GM12878 (cell line): ENCODE results near the gene YIF1A. TPM values are rescaled to one million over a fixed set of nuclear protein-coding genes. Genes with fewer than 3 reads are reported as not detected.

ENCODE experiments used
- ATAC-seq: fragments of 200-7000 bp; cut with Tn5 transposase; 3 replicates; pipeline ENCODE4 v1.9.1; 2020; ENCODE audit warnings: mild to moderate bottlenecking, moderate library complexity
- BruUV-seq: library from RNA; stranded (reverse); fragments of 400-500 nt; replicated peaks from 2 replicates; lab custom pipeline; 2021; lab: Mats Ljungman, UMichigan
- CTCF ChIA-PET: fragments of 300-600 bp; sonication (Branson Sonifier 250); formaldehyde crosslinking; extraction: SDS; loops from one replicate; lab custom pipeline; 2021; ENCODE audit warnings: inconsistent platforms; lab: Yijun Ruan, JAX
- POLR2A ChIA-PET: fragments of 350-600 bp; formaldehyde crosslinking; extraction: SDS; loops from one replicate; lab custom pipeline; 2021; ENCODE audit warnings: inconsistent platforms; lab: Charles Lee
- RAD21 ChIA-PET: fragments of 300-600 bp; sonication (Branson Sonifier 250); formaldehyde crosslinking; loops from one replicate; lab custom pipeline; 2023; ENCODE audit warnings: antibody characterized with exemption; ENCODE audit not compliant: unreplicated experiment; lab: Charles Lee
- SMC1A ChIA-PET: fragments of 300-600 bp; sonication (Branson Sonifier 250); formaldehyde crosslinking; loops from one replicate; lab custom pipeline; 2023; ENCODE audit not compliant: unreplicated experiment, uncharacterized antibody; lab: Charles Lee
- DNase-seq: peaks from one replicate; pipeline ENCODE4 v3.0.0-alpha.2; 2011; ENCODE audit warnings: low read depth, low spot score
- FAIRE-seq: peaks from 3 replicates; lab custom pipeline; 2011; peaks lifted over from hg19 to GRCh38; lab: Jason Lieb, UNC
- H2AFZ ChIP-seq: 2 replicates; pipeline ENCODE4 v1.6.0; 2011; ENCODE audit warnings: low read depth, low read length, control low read depth; ENCODE audit not compliant: control insufficient read depth
- H3K27ac ChIP-seq: 2 replicates; pipeline ENCODE4 v1.5.1; 2011; ENCODE audit warnings: control low read depth; ENCODE audit not compliant: control insufficient read depth, insufficient read depth
- H3K27me3 ChIP-seq, 2 experiments: replicated peaks in 1 of 2; 2 replicates each; pipeline versions ENCODE4 v1.6.0 to v1.6.1; 2011; ENCODE audit warnings: low read length in 1 of 2; ENCODE audit not compliant: control insufficient read depth in 2 of 2, insufficient read depth in 2 of 2
- H3K36me3 ChIP-seq, 2 experiments: 2 replicates each; pipeline ENCODE4 v1.5.1; 2011; ENCODE audit warnings: low read length in 1 of 2; ENCODE audit not compliant: control insufficient read depth in 2 of 2, insufficient read depth in 2 of 2
- H3K4me1 ChIP-seq: 2 replicates; pipeline ENCODE4 v1.6.1; 2011; ENCODE audit warnings: mild to moderate bottlenecking, low read length, moderate library complexity, mixed read lengths; ENCODE audit not compliant: control insufficient read depth, insufficient read depth
- H3K4me2 ChIP-seq: 2 replicates; pipeline ENCODE4 v1.6.0; 2011; ENCODE audit warnings: control low read depth; ENCODE audit not compliant: control insufficient read depth, insufficient read depth
- H3K4me3 ChIP-seq: fragments of 200-600 bp; sonication (generic); 2 replicates; pipeline ENCODE4 v1.5.1; 2016
- H3K79me2 ChIP-seq: 2 replicates; pipeline ENCODE4 v1.6.0; 2011; ENCODE audit warnings: low read length; ENCODE audit not compliant: control insufficient read depth, insufficient read depth
- H3K9ac ChIP-seq: 2 replicates; pipeline ENCODE4 v1.8.0; 2011; ENCODE audit warnings: low read length, control low read depth, mixed read lengths; ENCODE audit not compliant: control insufficient read depth, insufficient read depth
- H3K9me3 ChIP-seq: replicated peaks from 3 replicates; pipeline ENCODE4 v1.5.1; 2011; ENCODE audit warnings: mild to moderate bottlenecking, low read length; ENCODE audit not compliant: control insufficient read depth, insufficient read depth
- H4K20me1 ChIP-seq: 2 replicates; pipeline ENCODE4 v1.6.0; 2011; ENCODE audit not compliant: control insufficient read depth, insufficient read depth
- CREM ChIP-seq: IDR thresholded peaks from 2 replicates; pipeline ENCODE4 v1.6.1; 2014; ENCODE audit warnings: antibody characterized with exemption, low read depth
- IRF5 ChIP-seq: fragments of 450-650 bp; IDR thresholded peaks from 2 replicates; pipeline ENCODE4 v1.6.1; 2017; ENCODE audit warnings: borderline replicate concordance
- POLR2A ChIP-seq: IDR thresholded peaks from 2 replicates; pipeline ENCODE4 v1.6.1; 2011; ENCODE audit warnings: low read depth, mild to moderate bottlenecking, low read length
- SMAD1 ChIP-seq: fragments of 450-650 bp; IDR thresholded peaks from 2 replicates; pipeline ENCODE4 v1.6.1; 2018; ENCODE audit warnings: mild to moderate bottlenecking, low read depth; ENCODE audit not compliant: partially characterized antibody
- TBL1XR1 ChIP-seq: IDR thresholded peaks from 2 replicates; pipeline ENCODE4 v1.6.1; 2012; ENCODE audit warnings: low read depth, low read length, improper control_type of control experiment
- WGBS: methylation state at CpG from one replicate; pipeline ENCODE4 v1.1.6; 2016; ENCODE audit warnings: low lambda C conversion rate; ENCODE audit not compliant: insufficient replicate concordance, insufficient coverage; ENCODE audit errors: missing lambda C conversion rate; 5-methylcytosine and 5-hydroxymethylcytosine counted together
- in situ Hi-C: fragments of 300-500 bp; cut with MboI; formaldehyde crosslinking; loops from 9 replicates; pipeline ENCODE4 v1.14.3; 2018; ENCODE audit warnings: mixed read lengths
- intact Hi-C: fragments of 100-400 bp; cut with micrococcal nuclease; formaldehyde crosslinking; loops from one replicate; pipeline ENCODE4 v1.14.2; 2022; ENCODE audit not compliant: unreplicated experiment
- polyA plus RNA-seq, 11 experiments: library from polyadenylated mRNA; depleted of rRNA in 4 of 11; unstranded in 6 of 11; stranded (reverse) in 5 of 11; fragments of >200 nt; fragmentation: Nextera tagmentation in 4 of 11; fragmentation: Illumina TruSeq in 1 of 11; extraction: Ambion mirVana in 4 of 11; extraction: Trizol in 1 of 11; gene quantifications; 1 replicate in 1 of 11; 2 replicates in 10 of 11; pipeline versions ENCODE4 v1.2.1 to v1.2.3, GENCODE V29; 2011 to 2016; ENCODE audit warnings: inconsistent platforms in 2 of 11, missing spikeins in 2 of 11, low read depth in 1 of 11
- total RNA-seq, 4 experiments: library from RNA; depleted of rRNA in 3 of 4; stranded (reverse); fragments of >200 nt in 3 of 4; fragmentation: Illumina TruSeq in 1 of 4; extraction: Trizol in 1 of 4; gene quantifications; 2 replicates each; pipeline versions ENCODE4 v1.2.1 to v1.2.3, GENCODE V29; 2013 to 2021
- TF ChIP-seq, protein P1 (sequence below): fragments of 450-650 bp; IDR thresholded peaks from 2 replicates; pipeline ENCODE4 v1.6.1; 2017; ENCODE audit warnings: antibody characterized with exemption, mild to moderate bottlenecking, moderate library complexity

The YIF1A gene
- total and polyA plus RNA-seq, 10 of the 15 experiments (the other 5 are each of a cell fraction or from before 2014, with no cell fraction given): 6.6 to 128 (median 71.7) TPM

- TF ChIP-seq, protein P1, sequence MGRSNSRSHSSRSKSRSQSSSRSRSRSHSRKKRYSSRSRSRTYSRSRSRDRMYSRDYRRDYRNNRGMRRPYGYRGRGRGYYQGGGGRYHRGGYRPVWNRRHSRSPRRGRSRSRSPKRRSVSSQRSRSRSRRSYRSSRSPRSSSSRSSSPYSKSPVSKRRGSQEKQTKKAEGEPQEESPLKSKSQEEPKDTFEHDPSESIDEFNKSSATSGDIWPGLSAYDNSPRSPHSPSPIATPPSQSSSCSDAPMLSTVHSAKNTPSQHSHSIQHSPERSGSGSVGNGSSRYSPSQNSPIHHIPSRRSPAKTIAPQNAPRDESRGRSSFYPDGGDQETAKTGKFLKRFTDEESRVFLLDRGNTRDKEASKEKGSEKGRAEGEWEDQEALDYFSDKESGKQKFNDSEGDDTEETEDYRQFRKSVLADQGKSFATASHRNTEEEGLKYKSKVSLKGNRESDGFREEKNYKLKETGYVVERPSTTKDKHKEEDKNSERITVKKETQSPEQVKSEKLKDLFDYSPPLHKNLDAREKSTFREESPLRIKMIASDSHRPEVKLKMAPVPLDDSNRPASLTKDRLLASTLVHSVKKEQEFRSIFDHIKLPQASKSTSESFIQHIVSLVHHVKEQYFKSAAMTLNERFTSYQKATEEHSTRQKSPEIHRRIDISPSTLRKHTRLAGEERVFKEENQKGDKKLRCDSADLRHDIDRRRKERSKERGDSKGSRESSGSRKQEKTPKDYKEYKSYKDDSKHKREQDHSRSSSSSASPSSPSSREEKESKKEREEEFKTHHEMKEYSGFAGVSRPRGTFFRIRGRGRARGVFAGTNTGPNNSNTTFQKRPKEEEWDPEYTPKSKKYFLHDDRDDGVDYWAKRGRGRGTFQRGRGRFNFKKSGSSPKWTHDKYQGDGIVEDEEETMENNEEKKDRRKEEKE: no peak
- TF ChIP-seq IRF5: no peak
- TF ChIP-seq TBL1XR1: no peak
- no peak for TF ChIP-seq SMAD1
Observed at GRCh38 chr11:66263785-66264184, 25.2 kb downstream of the YIF1A start (continued).

GRCh38 chr11:66263231-66263630, 25.7 kb downstream of the YIF1A start:
- H3K9me3 ChIP-seq: no peaks in the 10 kb centered on the region
- in situ Hi-C loops (no loop called here), intact Hi-C loops (no loop called here)
- H3K27ac ChIP-seq: no peak overlapping the region
- no peak overlapping the region for H3K4me3 ChIP-seq
- TF ChIP-seq CREM (no peak), POLR2A (0 out of 2 replicates have a peak, but pooled peaks have one; percentile 39)
- SMC1A ChIA-PET: no interaction called here
- no peaks in the 10 kb centered on the region for H4K20me1 ChIP-seq
- DNase-seq (no peak), FAIRE-seq (no peak), ATAC-seq (no peak)
- H3K4me1 ChIP-seq: peaks cover 14% of the 10 kb centered on the region
- peaks cover 11 to 33% of the 10 kb centered on the region in 2 experiments for H3K36me3 ChIP-seq
- H3K27me3 ChIP-seq: no peaks in the 10 kb centered on the region
- POLR2A ChIA-PET: interaction anchor here (0.6 kb wide), 1 partner anchor 40 kb away, joined by 3 read pairs; no protein-coding TSS in a partner anchor
- WGBS: 100% methylated on average over 4 of the region's 4 CpGs
- H3K4me2 ChIP-seq: no peak overlapping the region
- BruUV-seq: no TSS peak
- H3K9ac ChIP-seq: no peak overlapping the region
- RAD21 ChIA-PET: no interaction called here
- no peak overlapping the region for H2AFZ ChIP-seq
- CTCF ChIA-PET: no interaction called here
- H3K79me2 ChIP-seq: peaks cover 13% of the 10 kb centered on the region
